Keratinocyte (primary cell): ENCODE measurements around the gene PHAF1.

Experiments used
- EZH2 ChIP-seq: IDR thresholded peaks from one replicate; pipeline ENCODE4 v1.6.1; 2012; ENCODE audit warnings: inconsistent platforms, mild to moderate bottlenecking, low read length, moderate library complexity
- TF ChIP-seq, protein P1 (sequence below), 3 experiments: IDR thresholded peaks in 1 of 3; conservative IDR thresholded peaks in 1 of 3; optimal IDR thresholded peaks in 1 of 3; 2 replicates in 2 of 3; 3 replicates in 1 of 3; pipeline versions ENCODE3 to v1.5.1; 2011; ENCODE audit warnings: low read length in 3 of 3, mild to moderate bottlenecking in 3 of 3, moderate library complexity in 2 of 3, control low read depth in 1 of 3, inconsistent platforms in 1 of 3; ENCODE audit not compliant: insufficient read depth in 2 of 3; ENCODE audit errors: extremely low read depth in 1 of 3

DNA sequence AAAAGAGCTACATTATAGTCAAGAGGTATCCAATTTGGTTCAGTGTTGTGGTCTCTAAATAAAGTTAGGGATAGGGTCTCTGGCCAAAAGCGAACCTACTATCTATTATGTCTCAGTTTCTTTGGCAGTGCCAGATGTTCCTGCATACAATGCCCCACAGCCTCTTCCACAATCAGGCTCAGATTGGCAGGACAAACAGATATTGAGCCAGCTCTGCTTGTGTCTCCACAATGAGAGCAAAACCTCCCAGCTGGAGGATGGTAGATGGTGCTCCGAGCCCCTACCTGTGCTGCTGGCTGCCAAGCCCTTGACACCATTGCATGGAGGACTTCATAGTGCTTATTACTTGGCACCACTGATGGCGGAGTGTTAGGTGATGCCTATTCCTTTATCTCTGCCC is 19.7 kb downstream of the PHAF1 start:
- TF ChIP-seq, protein P1, sequence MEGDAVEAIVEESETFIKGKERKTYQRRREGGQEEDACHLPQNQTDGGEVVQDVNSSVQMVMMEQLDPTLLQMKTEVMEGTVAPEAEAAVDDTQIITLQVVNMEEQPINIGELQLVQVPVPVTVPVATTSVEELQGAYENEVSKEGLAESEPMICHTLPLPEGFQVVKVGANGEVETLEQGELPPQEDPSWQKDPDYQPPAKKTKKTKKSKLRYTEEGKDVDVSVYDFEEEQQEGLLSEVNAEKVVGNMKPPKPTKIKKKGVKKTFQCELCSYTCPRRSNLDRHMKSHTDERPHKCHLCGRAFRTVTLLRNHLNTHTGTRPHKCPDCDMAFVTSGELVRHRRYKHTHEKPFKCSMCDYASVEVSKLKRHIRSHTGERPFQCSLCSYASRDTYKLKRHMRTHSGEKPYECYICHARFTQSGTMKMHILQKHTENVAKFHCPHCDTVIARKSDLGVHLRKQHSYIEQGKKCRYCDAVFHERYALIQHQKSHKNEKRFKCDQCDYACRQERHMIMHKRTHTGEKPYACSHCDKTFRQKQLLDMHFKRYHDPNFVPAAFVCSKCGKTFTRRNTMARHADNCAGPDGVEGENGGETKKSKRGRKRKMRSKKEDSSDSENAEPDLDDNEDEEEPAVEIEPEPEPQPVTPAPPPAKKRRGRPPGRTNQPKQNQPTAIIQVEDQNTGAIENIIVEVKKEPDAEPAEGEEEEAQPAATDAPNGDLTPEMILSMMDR (optimal IDR thresholded peaks at IDR 0.05 in 1 of 3, IDR thresholded peaks at IDR 0.05 in 1 of 3, conservative IDR thresholded peaks at IDR 0.05 in 1 of 3; ENCODE audit: extremely low read depth in 1 of 3, insufficient read depth in 2 of 3, low read length in 3 of 3): no peak
- no peak for TF ChIP-seq EZH2
